PC-3 (cell line): Measurements from ENCODE around the gene TLE3. TPM values are rescaled to one million over a fixed set of nuclear protein-coding genes. Genes with fewer than 3 reads are reported as not detected.

Experiments
- ATAC-seq: fragments of 200-7000 bp; cut with Tn5 transposase; 2 replicates; pipeline ENCODE4 v1.9.1; 2020; ENCODE audit warnings: mild to moderate bottlenecking, moderate library complexity
- BruUV-seq: library from RNA; stranded (reverse); fragments of 400-500 nt; replicated peaks from 2 replicates; lab custom pipeline; 2021; lab: Mats Ljungman, UMichigan
- CTCF ChIA-PET: fragments of 300-600 bp; sonication (Branson Sonifier 250); formaldehyde crosslinking; loops from one replicate; lab custom pipeline; 2022; ENCODE audit warnings: antibody characterized with exemption; lab: Charles Lee
- POLR2A ChIA-PET: fragments of 300-600 bp; sonication (Branson Sonifier 250); formaldehyde crosslinking; loops from one replicate; lab custom pipeline; 2022; ENCODE audit warnings: antibody characterized with exemption; ENCODE audit not compliant: unreplicated experiment; lab: Charles Lee
- DNase-seq: peaks from one replicate; pipeline ENCODE4 v3.0.0-alpha.2; 2015
- H2AFZ ChIP-seq: fragments of 300-600 bp; sonication (generic); 2 replicates; pipeline ENCODE4 v1.6.0; 2016; ENCODE audit warnings: antibody characterized with exemption, low read length
- H3F3A ChIP-seq: fragments of 300-600 bp; sonication (generic); one replicate; pipeline ENCODE4 v1.6.0; 2017; ENCODE audit warnings: antibody characterized with exemption, low read length, control low read depth, mild to moderate bottlenecking; ENCODE audit not compliant: unreplicated experiment
- H3K27ac ChIP-seq: fragments of 300-600 bp; sonication (generic); 2 replicates; pipeline ENCODE4 v1.5.1; 2016; ENCODE audit warnings: mild to moderate bottlenecking, low read length
- H3K27me3 ChIP-seq: fragments of 300-600 bp; sonication (generic); 2 replicates; pipeline ENCODE4 v1.6.1; 2016; ENCODE audit warnings: low read length, mixed read lengths
- H3K36me3 ChIP-seq: fragments of 300-600 bp; sonication (generic); 2 replicates; pipeline ENCODE4 v1.6.1; 2016; ENCODE audit warnings: low read depth, mixed run types, low read length, mixed read lengths
- H3K4me1 ChIP-seq: fragments of 300-600 bp; sonication (generic); 2 replicates; pipeline ENCODE4 v1.5.1; 2016; ENCODE audit warnings: low read length; ENCODE audit not compliant: insufficient read depth
- H3K4me2 ChIP-seq: fragments of 300-600 bp; sonication (generic); 2 replicates; pipeline ENCODE4 v1.6.0; 2016; ENCODE audit warnings: low read length
- H3K4me3 ChIP-seq: fragments of 300-600 bp; sonication (generic); 2 replicates; pipeline ENCODE4 v1.5.1; 2016; ENCODE audit warnings: mild to moderate bottlenecking, low read length, mixed read lengths
- H3K79me2 ChIP-seq: fragments of 300-600 bp; sonication (generic); 2 replicates; pipeline ENCODE4 v1.6.1; 2017; ENCODE audit warnings: low read length, mixed read lengths
- H3K9ac ChIP-seq: fragments of 300-600 bp; sonication (generic); 2 replicates; pipeline ENCODE4 v1.6.0; 2016; ENCODE audit warnings: mild to moderate bottlenecking, low read length
- H3K9me2 ChIP-seq: fragments of 300-600 bp; sonication (generic); replicated peaks from 2 replicates; pipeline ENCODE4 v1.6.1; 2016; ENCODE audit warnings: mixed run types, low read length, mixed read lengths
- H3K9me3 ChIP-seq: fragments of 300-600 bp; sonication (generic); 2 replicates; pipeline ENCODE4 v1.6.1; 2016; ENCODE audit warnings: low read length, mixed read lengths
- H4K20me1 ChIP-seq: fragments of 300-600 bp; sonication (generic); 2 replicates; pipeline ENCODE4 v1.6.1; 2016; ENCODE audit warnings: low read length, mixed read lengths
- EZH2 ChIP-seq: fragments of 300-600 bp; sonication (generic); IDR thresholded peaks from one replicate; pipeline ENCODE4 v1.6.1; 2017; ENCODE audit warnings: antibody characterized with exemption, mild to moderate bottlenecking, low read length; ENCODE audit not compliant: unreplicated experiment
- EZH2phosphoT487 ChIP-seq: fragments of 300-600 bp; sonication (generic); IDR thresholded peaks from 2 replicates; pipeline ENCODE4 v1.6.1; 2018; ENCODE audit warnings: mild to moderate bottlenecking, antibody characterized with exemption, low read length, borderline replicate concordance
- intact Hi-C: fragments of 100-400 bp; cut with micrococcal nuclease; formaldehyde crosslinking; loops from 2 replicates; pipeline ENCODE4 v1.9.0; 2023
- total RNA-seq: library from RNA; depleted of rRNA; stranded (reverse); fragments of >200 nt; gene quantifications from 2 replicates; pipeline ENCODE4 v1.2.3, GENCODE V29; 2014
- TF ChIP-seq, protein P1 (sequence below): fragments of 300-600 bp; sonication (generic); conservative IDR thresholded peaks from 2 replicates; pipeline ENCODE4 v1.5.1; 2017; ENCODE audit warnings: antibody characterized with exemption, low read depth, mild to moderate bottlenecking, low read length

TLE3 gene
- total RNA-seq, 1 experiment from 2014 or later: 72.5 TPM

DNA sequence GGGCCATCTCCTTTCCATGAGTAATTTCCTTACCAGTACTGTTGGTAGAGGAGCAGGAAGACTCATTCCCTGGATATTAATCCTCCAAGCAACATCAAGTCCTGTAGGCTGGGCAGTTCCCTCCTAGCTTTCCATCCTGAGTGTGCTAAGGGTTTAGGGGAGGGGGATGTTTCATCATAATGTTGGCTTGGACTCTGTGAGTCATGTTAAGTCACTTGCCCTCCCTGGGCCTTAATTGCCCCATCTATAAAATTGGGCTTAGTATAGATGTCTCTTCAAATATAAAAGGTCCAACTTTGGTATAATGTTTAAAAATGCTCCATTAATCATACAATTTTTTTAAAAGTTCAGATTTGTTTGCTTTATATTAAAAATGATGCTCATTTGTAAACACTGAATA lies 52.7 kb downstream of the TLE3 start:
- no peak overlapping the region for H3K27ac ChIP-seq
- H3K9me3 ChIP-seq: no peaks in the 10 kb centered on the region
- H3K4me3 ChIP-seq: no peak overlapping the region
- no peaks in the 10 kb centered on the region for H4K20me1 ChIP-seq
- peaks cover 3% of the 10 kb centered on the region for H3K36me3 ChIP-seq
- H3K4me2 ChIP-seq: no peak overlapping the region
- ChIA-PET POLR2A (no interaction called here), CTCF (no interaction called here)
- no peaks in the 10 kb centered on the region for H3K79me2 ChIP-seq
- H2AFZ ChIP-seq: no peak overlapping the region
- intact Hi-C loops: no loop called here
- H3K9ac ChIP-seq: no peak overlapping the region
- ATAC-seq (peak; percentile 40; the same call in 1 of the 2 replicates), DNase-seq (peak; percentile 61)
- 0 out of 2 replicates have a peak, but pooled peaks cover 7% of the 10 kb centered on the region for H3K4me1 ChIP-seq
- no peaks in the 10 kb centered on the region for H3K9me2 ChIP-seq
- no peaks in the 10 kb centered on the region for H3K27me3 ChIP-seq
- TF ChIP-seq EZH2phosphoT487: no peak
- no peak for TF ChIP-seq EZH2
- TF ChIP-seq, protein P1, sequence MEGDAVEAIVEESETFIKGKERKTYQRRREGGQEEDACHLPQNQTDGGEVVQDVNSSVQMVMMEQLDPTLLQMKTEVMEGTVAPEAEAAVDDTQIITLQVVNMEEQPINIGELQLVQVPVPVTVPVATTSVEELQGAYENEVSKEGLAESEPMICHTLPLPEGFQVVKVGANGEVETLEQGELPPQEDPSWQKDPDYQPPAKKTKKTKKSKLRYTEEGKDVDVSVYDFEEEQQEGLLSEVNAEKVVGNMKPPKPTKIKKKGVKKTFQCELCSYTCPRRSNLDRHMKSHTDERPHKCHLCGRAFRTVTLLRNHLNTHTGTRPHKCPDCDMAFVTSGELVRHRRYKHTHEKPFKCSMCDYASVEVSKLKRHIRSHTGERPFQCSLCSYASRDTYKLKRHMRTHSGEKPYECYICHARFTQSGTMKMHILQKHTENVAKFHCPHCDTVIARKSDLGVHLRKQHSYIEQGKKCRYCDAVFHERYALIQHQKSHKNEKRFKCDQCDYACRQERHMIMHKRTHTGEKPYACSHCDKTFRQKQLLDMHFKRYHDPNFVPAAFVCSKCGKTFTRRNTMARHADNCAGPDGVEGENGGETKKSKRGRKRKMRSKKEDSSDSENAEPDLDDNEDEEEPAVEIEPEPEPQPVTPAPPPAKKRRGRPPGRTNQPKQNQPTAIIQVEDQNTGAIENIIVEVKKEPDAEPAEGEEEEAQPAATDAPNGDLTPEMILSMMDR: no peak
- no peaks in the 10 kb centered on the region for H3F3A ChIP-seq
- BruUV-seq: no TSS peak

DNA sequence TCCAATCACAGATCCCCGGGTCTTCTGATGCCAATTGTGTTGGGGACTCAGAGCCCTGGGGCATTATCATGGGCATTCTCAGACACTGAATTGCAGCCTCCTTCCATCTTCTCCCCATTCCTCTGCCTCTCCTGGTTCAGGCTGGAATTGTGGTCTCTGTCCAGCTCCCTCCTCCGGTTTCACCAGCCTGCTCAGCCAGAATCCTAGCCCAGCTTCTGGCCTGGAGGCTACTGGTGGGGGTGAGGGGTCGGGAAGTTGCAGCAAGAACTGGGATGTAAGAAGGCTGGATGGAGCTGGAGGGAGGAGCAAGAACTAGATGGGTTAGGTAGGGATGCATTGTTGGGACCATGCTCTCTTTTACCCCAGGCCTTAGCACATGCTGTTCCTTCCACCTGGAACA lies 53.5 kb downstream of the TLE3 start:
- H2AFZ ChIP-seq: no peak overlapping the region
- H3K36me3 ChIP-seq: no peaks in the 10 kb centered on the region; the same call in 1 of the 2 replicates
- DNase-seq (no peak), ATAC-seq (no peak)
- 0 out of 2 replicates have a peak, but pooled peaks cover 7% of the 10 kb centered on the region for H3K4me1 ChIP-seq
- TF ChIP-seq EZH2phosphoT487: no peak
- TF ChIP-seq, protein P1: no peak
- no peak for TF ChIP-seq EZH2
- ChIA-PET CTCF (no interaction called here), POLR2A (no interaction called here)
- no peak overlapping the region for H3K9ac ChIP-seq
- no peaks in the 10 kb centered on the region for H4K20me1 ChIP-seq
- no peak overlapping the region for H3K27ac ChIP-seq
- intact Hi-C loops: no loop called here
- no peak overlapping the region for H3K4me3 ChIP-seq
- H3K9me2 ChIP-seq: no peaks in the 10 kb centered on the region
- H3F3A ChIP-seq: no peaks in the 10 kb centered on the region
- BruUV-seq: no TSS peak
- no peak overlapping the region for H3K4me2 ChIP-seq
- no peaks in the 10 kb centered on the region for H3K79me2 ChIP-seq
- no peaks in the 10 kb centered on the region for H3K9me3 ChIP-seq
- H3K27me3 ChIP-seq: no peaks in the 10 kb centered on the region

DNA sequence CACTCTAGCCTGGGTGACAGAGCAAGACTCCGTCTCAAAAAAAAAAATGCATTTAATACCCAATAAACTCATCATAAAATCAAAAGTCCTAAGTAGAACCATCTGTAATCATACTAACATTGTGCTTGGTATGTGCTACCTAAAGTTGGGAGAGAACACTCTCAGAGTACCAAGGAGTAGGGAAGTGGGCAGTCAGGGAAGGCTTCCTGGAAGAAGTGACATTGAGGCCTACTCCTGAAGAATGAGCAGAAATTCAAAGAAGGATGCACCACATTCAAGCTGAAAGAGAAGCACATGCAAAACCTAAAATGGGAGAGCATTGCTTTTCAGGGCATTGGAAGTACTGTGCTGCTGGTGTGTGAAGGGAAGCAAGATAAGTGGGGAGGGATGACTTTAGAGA lies 54.1 kb downstream of the TLE3 start:
- intact Hi-C loops: no loop called here
- H3K27ac ChIP-seq: no peak overlapping the region
- H2AFZ ChIP-seq: no peak overlapping the region
- no peak for TF ChIP-seq EZH2
- TF ChIP-seq EZH2phosphoT487: no peak
- TF ChIP-seq, protein P1: no peak
- H3K27me3 ChIP-seq: no peaks in the 10 kb centered on the region
- 0 out of 2 replicates have a peak, but pooled peaks cover 7% of the 10 kb centered on the region for H3K4me1 ChIP-seq
- no peak overlapping the region for H3K4me2 ChIP-seq
- no peak for ATAC-seq
- H3K79me2 ChIP-seq: no peaks in the 10 kb centered on the region
- ChIA-PET CTCF (no interaction called here), POLR2A (interaction anchor here (0.5 kb wide), 1 partner anchor 490 kb away, joined by 4 read pairs; no protein-coding TSS in a partner anchor)
- H3F3A ChIP-seq: no peaks in the 10 kb centered on the region
- no peak overlapping the region for H3K9ac ChIP-seq
- DNase-seq: no peak
- H3K36me3 ChIP-seq: no peaks in the 10 kb centered on the region
- H4K20me1 ChIP-seq: no peaks in the 10 kb centered on the region
- no peaks in the 10 kb centered on the region for H3K9me2 ChIP-seq
- H3K9me3 ChIP-seq: no peaks in the 10 kb centered on the region
- H3K4me3 ChIP-seq: no peak overlapping the region
- no TSS peak for BruUV-seq
